K562 (cell line): ENCODE results near the gene AGL. TPM values are rescaled to one million over a fixed set of nuclear protein-coding genes. Genes with fewer than 3 reads are reported as not detected.

Experiments used
- ARNT ChIP-seq, 2 experiments: fragments of 450-650 bp; IDR thresholded peaks; 2 replicates each; pipeline ENCODE4 v1.6.1; 2016; ENCODE audit warnings: mild to moderate bottlenecking in 1 of 2
- CHD2 ChIP-seq: IDR thresholded peaks from 2 replicates; pipeline ENCODE4 v1.6.1; 2011; ENCODE audit warnings: low read depth, low read length
- CXXC5 ChIP-seq: fragments of 250-450 bp; sonication (Bioruptor Pico); IDR thresholded peaks from 2 replicates; pipeline ENCODE4 v1.8.0; 2022; ENCODE audit warnings: inconsistent platforms, mild to moderate bottlenecking, moderate library complexity
- EGR1 ChIP-seq: fragments of 450-650 bp; conservative IDR thresholded peaks from 2 replicates; pipeline ENCODE4 v1.6.1; 2017; ENCODE audit warnings: mild to moderate bottlenecking
- EP300 ChIP-seq: IDR thresholded peaks from 2 replicates; pipeline ENCODE4 v1.6.1; 2012; ENCODE audit warnings: low read length, improper control_type of control experiment
- EWSR1 ChIP-seq: fragments of 450-650 bp; IDR thresholded peaks from 2 replicates; pipeline ENCODE4 v1.6.1; 2018; ENCODE audit warnings: borderline replicate concordance, mild to moderate bottlenecking, low read depth, moderate library complexity; ENCODE audit not compliant: partially characterized antibody
- GABPB1 ChIP-seq: sonication (generic); formaldehyde crosslinking; IDR thresholded peaks from 2 replicates; pipeline ENCODE4 v1.8.0; 2022; ENCODE audit warnings: mild to moderate bottlenecking, missing genetic modification reagents
- HCFC1 ChIP-seq: IDR thresholded peaks from 2 replicates; pipeline ENCODE4 v1.6.1; 2012; ENCODE audit warnings: low read depth, low read length, improper control_type of control experiment
- L3MBTL2 ChIP-seq: fragments of 450-650 bp; IDR thresholded peaks from 2 replicates; pipeline ENCODE4 v1.6.1; 2016; ENCODE audit warnings: mild to moderate bottlenecking, moderate library complexity
- MTA2 ChIP-seq: fragments of 450-650 bp; IDR thresholded peaks from 2 replicates; pipeline ENCODE4 v1.6.1; 2016; ENCODE audit warnings: low read depth
- NBN ChIP-seq: fragments of 450-650 bp; IDR thresholded peaks from 2 replicates; pipeline ENCODE4 v1.6.1; 2016; ENCODE audit warnings: low read depth, mild to moderate bottlenecking
- NELFE ChIP-seq: IDR thresholded peaks from 2 replicates; pipeline ENCODE4 v1.6.1; 2011; ENCODE audit warnings: mild to moderate bottlenecking; ENCODE audit not compliant: insufficient read depth, insufficient read length
- NFIX ChIP-seq: fragments of 250-450 bp; sonication (Bioruptor Pico); IDR thresholded peaks from 2 replicates; pipeline ENCODE4 v1.4.0; 2020; ENCODE audit warnings: low read depth, mild to moderate bottlenecking, moderate library complexity
- SMARCA4 ChIP-seq: fragments of 450-650 bp; IDR thresholded peaks from 2 replicates; pipeline ENCODE4 v1.6.1; 2016
- TCF3 ChIP-seq: sonication (generic); formaldehyde crosslinking; IDR thresholded peaks from 2 replicates; pipeline ENCODE4 v1.4.0; 2020; ENCODE audit warnings: mild to moderate bottlenecking, missing genetic modification reagents
- TEAD4 ChIP-seq, 2 experiments: sonication (generic) in 1 of 2; formaldehyde crosslinking in 1 of 2; IDR thresholded peaks; 2 replicates each; pipeline versions ENCODE4 v1.6.1 to v1.8.0; 2012 to 2022; ENCODE audit warnings: borderline replicate concordance in 1 of 2, inconsistent platforms in 1 of 2, low read length in 1 of 2, mild to moderate bottlenecking in 1 of 2, missing genetic modification reagents in 1 of 2
- WHSC1 ChIP-seq: IDR thresholded peaks from one replicate; pipeline ENCODE4 v1.6.1; 2012; ENCODE audit warnings: low read length, control low read depth, inconsistent platforms
- ZNF212 ChIP-seq: fragments of 450-650 bp; formaldehyde crosslinking; IDR thresholded peaks from 2 replicates; pipeline ENCODE4 v1.4.0; 2020; ENCODE audit warnings: mild to moderate bottlenecking
- ZNF263 ChIP-seq: sonication (generic); formaldehyde crosslinking; IDR thresholded peaks from 2 replicates; pipeline ENCODE4 v1.8.0; 2022; ENCODE audit warnings: mild to moderate bottlenecking, missing genetic modification reagents, borderline replicate concordance
- ZNF347 ChIP-seq: fragments of 450-650 bp; formaldehyde crosslinking; IDR thresholded peaks from 2 replicates; pipeline ENCODE4 v1.4.0; 2020; ENCODE audit warnings: low read depth, mild to moderate bottlenecking, moderate library complexity
- ZNF589 ChIP-seq: fragments of 200-800 bp; sonication (Bioruptor generic); IDR thresholded peaks from 2 replicates; pipeline ENCODE4 v1.6.1; 2016; ENCODE audit warnings: low read depth, missing genetic modification characterization, missing compliant biosample characterization
- polyA plus RNA-seq, 8 experiments: library from polyadenylated mRNA; depleted of rRNA in 4 of 8; stranded (reverse) in 5 of 8; unstranded in 3 of 8; fragments of >200 nt; fragmentation: Nextera tagmentation in 2 of 8; fragmentation: Illumina TruSeq in 1 of 8; extraction: Ambion mirVana in 2 of 8; extraction: Trizol in 1 of 8; gene quantifications; 2 replicates each; pipeline versions ENCODE4 v1.2.1 to v1.2.3, GENCODE V29; 2011 to 2014; ENCODE audit warnings: inconsistent platforms in 1 of 8, missing spikeins in 1 of 8
- total RNA-seq, 7 experiments: library from RNA; depleted of rRNA in 6 of 7; stranded (reverse); fragments of >200 nt in 6 of 7; fragmentation: Illumina TruSeq in 2 of 7; extraction: Trizol in 2 of 7; gene quantifications; 2 replicates each; pipeline versions ENCODE4 v1.2.1 to v1.2.3, GENCODE V29; 2011 to 2021; ENCODE audit warnings: low replicate concordance in 1 of 7
- TF ChIP-seq, protein P1 (sequence below): fragments of 450-650 bp; formaldehyde crosslinking; IDR thresholded peaks from 2 replicates; pipeline ENCODE4 v1.4.0; 2020; ENCODE audit warnings: mild to moderate bottlenecking, moderate library complexity
- TF ChIP-seq, protein P2 (sequence below), 3 experiments: IDR thresholded peaks in 2 of 3; conservative IDR thresholded peaks in 1 of 3; 2 replicates each; pipeline ENCODE4 v1.5.1; 2011 to 2012; ENCODE audit warnings: low read length in 3 of 3, mild to moderate bottlenecking in 3 of 3, control low read depth in 2 of 3, improper control_type of control experiment in 1 of 3, inconsistent platforms in 1 of 3, low read depth in 1 of 3, mixed read lengths in 1 of 3, moderate library complexity in 1 of 3; ENCODE audit not compliant: insufficient read depth in 2 of 3
- TF ChIP-seq, protein P3 (sequence below): fragments of 450-650 bp; IDR thresholded peaks from 2 replicates; pipeline ENCODE4 v1.6.1; 2016; ENCODE audit warnings: mild to moderate bottlenecking

The AGL gene
- total and polyA plus RNA-seq, 9 of the 15 experiments (the other 6 are each of a cell fraction or from before 2014, with no cell fraction given): 6.3 to 20.4 (median 12.4) TPM

DNA sequence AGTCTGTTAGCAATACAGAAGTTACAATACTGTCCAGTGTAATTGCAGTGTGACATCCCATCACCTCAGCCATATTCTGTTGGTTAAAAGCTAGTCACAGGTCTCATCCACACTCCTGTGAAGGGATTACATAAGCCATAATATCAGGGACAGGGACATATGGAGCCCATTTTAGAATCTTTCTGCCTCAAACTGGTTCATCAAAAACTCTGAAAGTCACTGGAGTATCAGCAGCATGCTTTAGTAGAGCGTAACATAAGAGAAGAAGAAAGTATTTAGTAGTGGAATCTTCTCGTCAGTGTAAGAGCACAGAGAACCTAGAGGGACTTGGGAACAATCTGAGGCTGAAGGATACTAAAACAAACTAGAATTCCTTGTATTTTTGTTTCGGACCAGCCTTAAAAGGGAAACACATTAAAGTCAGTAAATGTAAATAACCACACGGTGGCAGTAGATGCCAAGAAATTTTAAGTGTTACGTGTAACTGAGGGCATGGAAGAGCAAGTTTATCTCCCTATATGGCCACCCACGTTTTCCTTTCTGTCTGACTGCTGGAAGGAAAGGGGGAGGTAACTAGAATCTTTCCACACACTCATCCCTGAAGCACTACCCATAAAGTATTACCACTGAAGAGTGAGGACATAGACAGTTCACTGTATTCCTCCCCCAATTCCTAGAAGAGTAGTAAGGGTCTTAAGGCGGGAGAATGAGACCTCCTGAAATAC is 41.6 kb upstream of the AGL start (continued):
- TF ChIP-seq, protein P1, sequence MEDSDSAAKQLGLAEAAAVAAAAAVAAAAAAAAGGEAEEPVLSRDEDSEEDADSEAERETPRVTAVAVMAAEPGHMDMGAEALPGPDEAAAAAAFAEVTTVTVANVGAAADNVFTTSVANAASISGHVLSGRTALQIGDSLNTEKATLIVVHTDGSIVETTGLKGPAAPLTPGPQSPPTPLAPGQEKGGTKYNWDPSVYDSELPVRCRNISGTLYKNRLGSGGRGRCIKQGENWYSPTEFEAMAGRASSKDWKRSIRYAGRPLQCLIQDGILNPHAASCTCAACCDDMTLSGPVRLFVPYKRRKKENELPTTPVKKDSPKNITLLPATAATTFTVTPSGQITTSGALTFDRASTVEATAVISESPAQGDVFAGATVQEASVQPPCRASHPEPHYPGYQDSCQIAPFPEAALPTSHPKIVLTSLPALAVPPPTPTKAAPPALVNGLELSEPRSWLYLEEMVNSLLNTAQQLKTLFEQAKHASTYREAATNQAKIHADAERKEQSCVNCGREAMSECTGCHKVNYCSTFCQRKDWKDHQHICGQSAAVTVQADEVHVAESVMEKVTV (CRISPR knock-in tag): peak; percentile 87
- TF ChIP-seq EP300 (peak; percentile 52), L3MBTL2 (peak; percentile 39; the same call in 1 of the 2 replicates), ZNF263 (CRISPR knock-in tag) (peak; percentile 36; the same call in 1 of the 2 replicates), EWSR1 (no peak), MTA2 (peak; percentile 26; the same call in 1 of the 2 replicates), EGR1 (peak; percentile 95), WHSC1 (no peak), NBN (peak; percentile 80), ZNF347 (CRISPR knock-in tag) (no peak), TCF3 (0 out of 2 replicates have a peak, but pooled peaks have one; percentile 28), ARNT (IDR thresholded peaks at IDR 0.05) (peak; percentile 94 to 96; a peak in 3 of 4 replicates), ZNF212 (no peak), CXXC5 (CRISPR knock-in tag) (peak; percentile 14; the same call in 1 of the 2 replicates), HCFC1 (no peak), NELFE (no peak), NFIX (CRISPR knock-in tag) (no peak), ZNF589 (peak; percentile 56; the same call in 1 of the 2 replicates), CHD2 (no peak), TEAD4 (IDR thresholded peaks at IDR 0.05; ENCODE audit: low read length) (peak; percentile 52), TEAD4 (CRISPR knock-in tag; IDR thresholded peaks at IDR 0.05; ENCODE audit: borderline replicate concordance) (no peak), SMARCA4 (peak; percentile 72; the same call in 1 of the 2 replicates), GABPB1 (CRISPR knock-in tag) (peak; percentile 61; the same call in 1 of the 2 replicates)
- TF ChIP-seq, protein P2, sequence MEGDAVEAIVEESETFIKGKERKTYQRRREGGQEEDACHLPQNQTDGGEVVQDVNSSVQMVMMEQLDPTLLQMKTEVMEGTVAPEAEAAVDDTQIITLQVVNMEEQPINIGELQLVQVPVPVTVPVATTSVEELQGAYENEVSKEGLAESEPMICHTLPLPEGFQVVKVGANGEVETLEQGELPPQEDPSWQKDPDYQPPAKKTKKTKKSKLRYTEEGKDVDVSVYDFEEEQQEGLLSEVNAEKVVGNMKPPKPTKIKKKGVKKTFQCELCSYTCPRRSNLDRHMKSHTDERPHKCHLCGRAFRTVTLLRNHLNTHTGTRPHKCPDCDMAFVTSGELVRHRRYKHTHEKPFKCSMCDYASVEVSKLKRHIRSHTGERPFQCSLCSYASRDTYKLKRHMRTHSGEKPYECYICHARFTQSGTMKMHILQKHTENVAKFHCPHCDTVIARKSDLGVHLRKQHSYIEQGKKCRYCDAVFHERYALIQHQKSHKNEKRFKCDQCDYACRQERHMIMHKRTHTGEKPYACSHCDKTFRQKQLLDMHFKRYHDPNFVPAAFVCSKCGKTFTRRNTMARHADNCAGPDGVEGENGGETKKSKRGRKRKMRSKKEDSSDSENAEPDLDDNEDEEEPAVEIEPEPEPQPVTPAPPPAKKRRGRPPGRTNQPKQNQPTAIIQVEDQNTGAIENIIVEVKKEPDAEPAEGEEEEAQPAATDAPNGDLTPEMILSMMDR (IDR thresholded peaks at IDR 0.05 in 2 of 3, conservative IDR thresholded peaks at IDR 0.05 in 1 of 3; ENCODE audit: insufficient read depth in 2 of 3, low read depth in 1 of 3, low read length in 3 of 3): peak; percentile 54 to 84 (median 70)
- TF ChIP-seq, protein P3, sequence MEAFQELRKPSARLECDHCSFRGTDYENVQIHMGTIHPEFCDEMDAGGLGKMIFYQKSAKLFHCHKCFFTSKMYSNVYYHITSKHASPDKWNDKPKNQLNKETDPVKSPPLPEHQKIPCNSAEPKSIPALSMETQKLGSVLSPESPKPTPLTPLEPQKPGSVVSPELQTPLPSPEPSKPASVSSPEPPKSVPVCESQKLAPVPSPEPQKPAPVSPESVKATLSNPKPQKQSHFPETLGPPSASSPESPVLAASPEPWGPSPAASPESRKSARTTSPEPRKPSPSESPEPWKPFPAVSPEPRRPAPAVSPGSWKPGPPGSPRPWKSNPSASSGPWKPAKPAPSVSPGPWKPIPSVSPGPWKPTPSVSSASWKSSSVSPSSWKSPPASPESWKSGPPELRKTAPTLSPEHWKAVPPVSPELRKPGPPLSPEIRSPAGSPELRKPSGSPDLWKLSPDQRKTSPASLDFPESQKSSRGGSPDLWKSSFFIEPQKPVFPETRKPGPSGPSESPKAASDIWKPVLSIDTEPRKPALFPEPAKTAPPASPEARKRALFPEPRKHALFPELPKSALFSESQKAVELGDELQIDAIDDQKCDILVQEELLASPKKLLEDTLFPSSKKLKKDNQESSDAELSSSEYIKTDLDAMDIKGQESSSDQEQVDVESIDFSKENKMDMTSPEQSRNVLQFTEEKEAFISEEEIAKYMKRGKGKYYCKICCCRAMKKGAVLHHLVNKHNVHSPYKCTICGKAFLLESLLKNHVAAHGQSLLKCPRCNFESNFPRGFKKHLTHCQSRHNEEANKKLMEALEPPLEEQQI: peak; percentile 32; the same call in 1 of the 2 replicates
